ENCODE results near the gene SLC34A1.
"Not testable (repeated sequence)": the region's sequence is repeated elsewhere in the genome, so short reads cannot be mapped to it uniquely, and the experiment has no call there.

Gene SLC34A1

GRCh38 chr5:177412603-177413233 lies 28.5 kb downstream of the SLC34A1 start (continued):
- no peak for TF ChIP-seq BCL11B (tag by site-specific recombination; IDR thresholded peaks at IDR 0.05; ENCODE audit: low read depth)

- Histone ChIP-seq H3K27ac (ENCODE audit: extremely low read depth, low read depth, low read length) (no peak overlapping the region), H3K36me3 (ENCODE audit: control insufficient read depth in 2 of 2, insufficient read depth in 1 of 2, low read length in 2 of 2) (no peaks in the 10 kb centered on the region)
- TF ChIP-seq ZNF366 (tag by site-specific recombination; conservative IDR thresholded peaks at IDR 0.05), result no peak
- no peak for TF ChIP-seq SP7 (tag by site-specific recombination; IDR thresholded peaks at IDR 0.05)
- no peak for TF ChIP-seq ZNF223 (tag by site-specific recombination; IDR thresholded peaks at IDR 0.05)
- TF ChIP-seq PRDM2 (tag by site-specific recombination; IDR thresholded peaks at IDR 0.05; ENCODE audit: borderline replicate concordance), result no peak
- no peak for TF ChIP-seq ZNF548 (tag by site-specific recombination; IDR thresholded peaks at IDR 0.05)
- TF ChIP-seq ZBTB49 (tag by site-specific recombination; IDR thresholded peaks at IDR 0.05; ENCODE audit: low read depth), result no peak
- TF ChIP-seq ZNF610 (tag by site-specific recombination; IDR thresholded peaks at IDR 0.05; ENCODE audit: borderline replicate concordance), result no peak
- no peak for TF ChIP-seq ZIC2 (tag by site-specific recombination; IDR thresholded peaks at IDR 0.05)
- TF ChIP-seq ZFP69B (tag by site-specific recombination; IDR thresholded peaks at IDR 0.05), result no peak
- TF ChIP-seq MZF1 (tag by site-specific recombination; IDR thresholded peaks at IDR 0.05; ENCODE audit: borderline replicate concordance), result no peak
- no peak for TF ChIP-seq ZNF132 (tag by site-specific recombination; IDR thresholded peaks at IDR 0.05; ENCODE audit: borderline replicate concordance)
- TF ChIP-seq ZNF311 (tag by site-specific recombination; IDR thresholded peaks at IDR 0.05; ENCODE audit: borderline replicate concordance), result no peak
- TF ChIP-seq ZBTB44 (tag by site-specific recombination; IDR thresholded peaks at IDR 0.05), result no peak
Observed at GRCh38 chr5:177414481-177414880, 30.2 kb downstream of the SLC34A1 start.

GRCh38 chr5:177417081-177417480 lies 32.8 kb downstream of the SLC34A1 start:
- CTCF ChIA-PET, result interaction anchor here (0.6 to 2.6 kb wide), 8 partner anchors 13 to 1951 kb away, joined by 3 to 13 read pairs (median 5); no protein-coding TSS in a partner anchor
- H3K9me3 ChIP-seq (ENCODE audit: control insufficient read depth, insufficient read depth, low read depth, low read length); H3K36me3 ChIP-seq (ENCODE audit: control insufficient read depth in 2 of 2, insufficient read depth in 1 of 2, low read length in 2 of 2); POLR2A ChIA-PET; H3K4me1 ChIP-seq (ENCODE audit: control insufficient read depth, insufficient read depth, low read length); H3K4me3 ChIP-seq (ENCODE audit: low read depth, low read length); H3K27ac ChIP-seq (ENCODE audit: extremely low read depth, low read depth, low read length): not testable (repeated sequence)

More at GRCh38 chr5:177414481-177414880, 30.2 kb downstream of the SLC34A1 start:
- H3K4me1 ChIP-seq (ENCODE audit: control insufficient read depth, insufficient read depth, low read length), result no peaks in the 10 kb centered on the region
- H3K4me3 ChIP-seq (ENCODE audit: low read depth, low read length), result no peak overlapping the region
- ChIA-PET POLR2A (interaction anchor here (0.8 to 2.0 kb wide), 2 partner anchors 10 to 12 kb away, joined by 3 to 12 read pairs; partner anchors contain the start of gene GRK6), CTCF (interaction anchor here (1.0 to 2.7 kb wide), 2 partner anchors 12 to 41 kb away, joined by 4 to 14 read pairs; no protein-coding TSS in a partner anchor)
- H3K9me3 ChIP-seq (ENCODE audit: control insufficient read depth, insufficient read depth, low read depth, low read length), result no peaks in the 10 kb centered on the region

All from HEK293 (cell line).